NCI-H2107 treated with DMSO at 0.1 percent for 48 hours (cell line): ENCODE data around the gene THSD7A.
A peak's percentile ranks its signal among the peaks of the same experiment; 100 is the strongest.

Experiments
- DNase-seq: peaks from one replicate; lab custom pipeline; 2025; ENCODE audit not compliant: unreplicated experiment; lab: John Stamatoyannopoulos, UW

THSD7A gene

DNA sequence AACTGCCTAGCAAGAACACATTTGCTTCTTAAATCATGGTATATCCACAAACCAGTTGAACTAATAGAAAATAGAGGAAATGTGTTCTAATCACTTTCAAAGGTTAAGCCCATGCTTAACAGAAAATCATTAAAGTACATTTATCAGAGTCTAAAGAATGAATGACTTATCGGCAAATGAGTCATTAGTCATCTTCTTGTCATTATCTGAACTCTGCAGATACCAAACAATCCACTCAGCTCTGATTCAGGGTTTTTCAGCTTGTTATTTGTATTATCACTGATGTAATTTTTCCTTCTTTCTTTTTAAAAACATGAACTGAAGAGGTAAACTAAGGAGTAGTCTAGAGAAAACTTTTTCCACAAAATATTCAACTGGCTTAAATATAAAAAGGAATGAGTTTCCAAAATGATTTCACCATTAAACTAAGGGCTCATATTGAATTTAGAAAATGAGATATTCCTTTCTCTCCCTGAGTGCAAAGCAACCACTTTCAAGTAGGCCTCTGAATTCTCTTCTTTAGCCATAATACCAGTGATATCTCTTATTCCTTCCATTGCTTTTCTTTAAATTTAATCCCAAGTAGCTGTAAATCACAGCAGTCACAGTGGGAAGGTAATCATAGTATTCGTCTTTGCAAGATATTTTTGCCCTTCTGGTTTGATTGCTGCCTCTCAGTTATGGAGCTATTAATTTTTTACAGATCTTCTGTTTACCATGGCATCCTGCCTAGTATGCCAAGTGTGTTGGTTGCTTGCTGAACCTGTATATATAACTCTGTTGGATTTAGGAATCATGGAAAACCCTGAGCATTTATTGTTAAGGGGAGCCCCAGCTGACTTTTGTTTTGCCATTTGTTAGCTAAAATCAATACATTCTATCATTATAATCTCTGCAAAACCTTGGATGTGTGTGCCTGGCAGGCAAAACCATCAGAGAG, 125.1 kb downstream of the THSD7A start:
- DNase-seq: no peak

DNA sequence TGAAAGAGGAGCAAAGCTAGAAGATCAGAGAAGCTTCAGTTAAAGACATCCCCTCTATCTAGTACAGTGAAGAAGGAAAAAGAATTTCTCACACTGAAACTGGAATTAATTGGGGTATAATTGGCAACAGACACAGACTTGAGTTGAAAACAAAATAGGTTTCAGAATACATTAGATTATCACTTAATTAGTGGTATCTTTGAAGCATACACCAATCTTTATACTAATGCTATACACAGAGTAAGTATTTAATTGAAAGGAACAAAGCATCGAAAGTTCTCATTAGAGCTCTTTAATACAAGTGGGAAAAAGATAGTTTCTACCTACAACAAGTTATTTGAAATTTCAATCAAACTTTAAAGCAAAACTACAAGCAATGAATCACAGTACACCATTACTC, 128.2 kb downstream of the THSD7A start:
- DNase-seq: no peak

DNA sequence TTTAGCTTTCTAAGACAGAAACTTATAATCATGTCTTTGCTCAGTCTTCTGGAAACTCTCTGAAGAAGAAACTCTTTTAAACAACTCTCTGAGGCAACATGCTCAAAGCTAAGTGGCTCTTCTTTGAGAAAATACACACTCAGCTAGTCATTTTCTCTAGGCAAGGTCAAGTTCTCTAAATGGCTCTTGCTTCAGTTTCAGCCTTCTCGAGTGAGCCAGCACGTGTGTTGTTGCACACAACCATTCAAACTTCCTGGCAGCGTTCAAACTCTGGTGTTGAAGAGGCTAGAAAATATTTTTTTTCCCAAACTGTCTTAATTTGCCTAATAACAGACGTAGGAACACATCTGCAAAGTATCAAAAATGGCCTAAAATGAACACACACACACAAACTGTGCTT, 129.1 kb downstream of the THSD7A start:
- DNase-seq: no peak

DNA sequence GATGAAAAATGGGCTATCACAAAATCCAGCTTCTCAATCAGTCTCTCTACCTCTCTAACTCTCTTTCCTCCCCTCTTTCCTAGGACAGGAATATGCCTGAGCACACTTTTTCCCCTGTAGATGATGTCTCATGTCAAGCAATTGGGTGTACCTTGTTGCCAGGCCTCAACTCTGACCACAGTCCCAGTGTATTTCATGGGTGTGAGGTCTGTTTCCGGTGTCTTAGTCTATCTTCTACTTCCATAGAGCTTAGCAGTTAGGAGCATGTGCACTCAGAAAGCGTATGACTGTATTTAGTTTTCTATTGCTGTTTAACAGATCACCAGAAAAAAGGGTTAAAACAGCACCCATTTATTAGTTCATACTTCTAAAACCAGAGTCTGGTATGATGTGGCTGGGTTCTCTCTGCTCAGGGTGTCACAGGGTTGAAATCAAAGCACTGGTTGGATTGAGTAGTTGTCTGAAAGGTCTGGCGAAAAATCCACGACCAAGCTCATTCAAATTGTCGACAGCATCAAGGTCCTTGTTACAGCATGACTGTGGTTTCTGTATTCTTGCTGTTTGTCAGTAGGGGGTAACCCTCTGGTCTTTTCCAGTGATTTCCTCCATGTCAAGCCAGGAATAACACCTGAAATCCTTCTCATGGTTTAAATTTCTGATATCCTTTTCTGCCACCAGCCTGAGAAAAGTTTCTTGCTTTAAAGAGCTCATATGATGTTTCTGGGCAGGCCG, 130.0 kb downstream of the THSD7A start:
- DNase-seq: peak; percentile 36

DNA sequence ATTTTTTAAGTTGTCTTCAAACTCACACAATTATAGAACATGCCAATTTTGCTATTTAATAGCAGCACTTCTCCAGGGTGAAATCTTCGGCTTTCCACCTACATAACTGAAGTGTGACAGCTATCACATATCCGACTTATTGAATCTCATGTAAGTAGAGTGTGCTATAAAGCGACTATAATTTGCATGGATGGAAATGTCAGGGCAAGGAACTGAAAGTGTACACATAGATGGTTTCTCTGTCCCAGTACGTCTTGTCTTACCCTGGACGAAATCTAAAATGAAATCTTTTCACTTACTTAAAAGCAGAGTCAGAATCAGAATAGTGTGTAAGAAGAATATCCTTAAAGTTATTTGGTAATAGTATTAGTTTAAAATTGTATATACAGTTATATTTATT, 132.3 kb downstream of the THSD7A start:
- no peak for DNase-seq

DNA sequence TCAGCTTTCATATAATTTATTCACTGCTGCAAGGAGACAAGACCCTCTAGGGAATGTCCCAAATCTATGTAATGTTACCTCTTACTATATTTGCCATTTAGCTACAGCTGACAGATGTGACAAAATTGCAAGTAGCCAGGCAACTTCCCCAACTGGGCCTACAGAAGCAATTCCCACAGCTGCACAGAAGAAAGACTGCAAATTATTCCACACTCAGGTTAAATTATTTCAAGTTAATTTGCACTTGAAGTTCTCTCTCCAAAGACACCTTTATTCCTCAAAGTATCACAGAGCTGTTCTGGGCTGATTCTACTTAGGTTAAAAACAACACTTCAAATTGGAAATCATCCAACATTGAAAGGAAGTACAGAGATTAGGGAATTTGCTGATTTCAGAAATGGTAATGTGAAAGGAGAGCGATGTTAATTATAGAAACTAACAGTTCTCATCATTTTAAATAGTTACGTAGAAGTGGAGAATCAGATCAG, 133.6 kb downstream of the THSD7A start:
- no peak for DNase-seq

DNA sequence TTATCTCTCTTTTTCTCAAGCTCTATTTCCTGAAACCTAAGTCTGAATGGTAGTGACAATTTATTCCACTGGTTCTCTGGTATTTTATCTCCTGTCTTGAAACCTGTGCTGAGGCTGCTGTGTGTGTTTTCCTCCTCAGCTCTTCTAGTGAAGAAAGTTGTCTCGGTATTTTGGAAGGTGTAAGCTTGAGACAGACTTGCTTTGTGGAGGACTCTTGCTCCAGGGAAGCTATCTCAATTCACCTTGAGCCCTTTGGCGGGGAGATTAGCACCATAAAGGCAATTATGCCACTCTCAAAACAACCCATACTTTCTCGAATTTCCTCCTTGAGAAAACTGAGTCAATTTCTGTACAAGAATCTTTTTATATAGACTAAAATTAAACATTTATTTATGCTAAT, 141.6 kb downstream of the THSD7A start:
- DNase-seq: no peak

DNA sequence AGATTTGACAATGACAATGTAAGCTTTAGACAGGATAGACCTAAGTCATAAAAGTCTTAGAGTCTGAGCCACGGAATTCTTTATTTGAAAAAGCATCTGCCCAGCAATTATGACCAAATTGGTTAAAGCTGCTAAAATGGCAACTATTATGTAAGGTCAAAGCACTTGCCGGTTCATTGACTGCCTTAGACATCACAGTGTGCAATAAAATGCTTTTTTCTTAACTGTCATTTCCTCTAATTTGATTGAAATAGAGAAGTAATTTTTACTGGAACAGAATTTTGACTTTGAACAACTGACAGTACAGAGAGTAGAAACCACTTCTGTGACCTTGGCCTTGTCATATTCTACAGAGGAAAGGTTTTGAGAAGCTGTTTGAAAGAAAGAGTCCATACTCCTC, 142.9 kb downstream of the THSD7A start:
- DNase-seq: no peak

DNA sequence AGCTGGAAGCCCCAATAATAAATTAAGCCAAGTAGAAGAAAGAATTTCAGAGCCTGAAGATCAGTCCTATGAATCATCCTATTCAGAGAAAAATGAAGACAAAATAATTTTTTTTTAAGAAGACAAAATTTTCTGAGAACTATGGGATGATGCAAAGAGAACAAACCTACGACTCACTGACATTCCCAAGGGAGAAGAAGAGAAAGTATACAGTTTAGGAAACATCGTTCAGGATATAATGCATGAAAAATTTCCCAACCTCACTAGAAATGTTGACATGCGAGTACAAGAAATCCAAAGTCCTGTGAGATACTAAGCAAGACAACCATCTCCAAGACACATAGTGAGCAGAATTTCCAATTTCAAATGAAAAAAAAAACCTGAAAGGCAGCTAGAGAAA, 150.5 kb downstream of the THSD7A start:
- no peak for DNase-seq

DNA sequence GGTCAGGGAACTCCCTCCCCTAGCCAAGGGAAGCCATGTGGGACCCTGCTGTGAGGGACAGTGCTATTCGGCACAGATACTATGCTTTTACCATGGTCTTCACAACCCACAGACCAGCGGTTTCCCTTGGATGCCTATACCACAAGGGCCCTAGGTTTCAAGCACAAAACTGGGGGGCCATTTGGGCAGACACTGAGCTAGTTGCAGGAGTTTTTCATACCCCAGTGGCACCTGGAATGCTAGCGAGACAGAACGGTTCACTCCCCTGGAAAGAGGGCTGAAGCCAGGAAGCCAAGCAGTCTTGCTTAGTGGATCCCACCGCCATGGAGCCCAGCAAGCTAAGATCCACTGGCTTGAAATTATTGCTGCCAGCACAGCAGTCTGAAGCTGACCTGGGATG, 156.8 kb downstream of the THSD7A start:
- no peak for DNase-seq

DNA sequence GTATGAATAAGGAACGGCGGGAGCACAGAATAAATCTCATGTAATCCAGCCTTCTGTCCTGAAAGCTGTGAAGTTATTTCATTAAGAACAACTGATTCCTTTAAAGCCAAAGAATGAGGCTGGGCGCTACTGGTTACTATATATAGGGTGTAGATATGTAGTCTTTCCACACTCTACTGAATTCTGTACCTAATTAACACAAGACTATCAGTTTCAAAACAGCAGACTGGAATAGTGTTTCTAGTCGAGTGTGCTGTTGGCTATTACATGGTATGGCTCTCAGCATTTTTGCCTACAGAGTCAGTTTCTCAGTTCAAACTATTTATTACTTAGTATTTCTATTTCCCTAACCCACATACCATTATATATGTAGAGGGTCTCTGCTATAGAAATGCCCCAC, 163.3 kb downstream of the THSD7A start:
- DNase-seq: no peak

DNA sequence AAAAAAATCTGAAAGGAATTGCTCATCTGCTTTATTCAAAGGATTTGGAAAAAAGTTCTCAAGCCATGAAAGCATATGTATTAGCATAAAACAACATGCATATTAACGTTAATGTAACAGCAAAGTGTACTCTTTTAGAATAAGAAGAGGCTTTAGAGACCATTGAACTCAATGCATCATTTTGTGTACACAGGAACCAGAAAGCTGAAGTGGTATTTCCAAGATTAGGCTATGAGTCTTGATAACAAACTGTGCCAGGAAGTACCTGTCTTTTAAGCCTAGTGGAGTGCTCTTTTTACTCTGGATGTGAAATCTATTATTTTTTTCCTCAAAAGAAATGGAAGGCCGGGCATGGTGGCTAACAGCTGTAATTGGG, 164.2 kb downstream of the THSD7A start:
- no peak for DNase-seq

DNA sequence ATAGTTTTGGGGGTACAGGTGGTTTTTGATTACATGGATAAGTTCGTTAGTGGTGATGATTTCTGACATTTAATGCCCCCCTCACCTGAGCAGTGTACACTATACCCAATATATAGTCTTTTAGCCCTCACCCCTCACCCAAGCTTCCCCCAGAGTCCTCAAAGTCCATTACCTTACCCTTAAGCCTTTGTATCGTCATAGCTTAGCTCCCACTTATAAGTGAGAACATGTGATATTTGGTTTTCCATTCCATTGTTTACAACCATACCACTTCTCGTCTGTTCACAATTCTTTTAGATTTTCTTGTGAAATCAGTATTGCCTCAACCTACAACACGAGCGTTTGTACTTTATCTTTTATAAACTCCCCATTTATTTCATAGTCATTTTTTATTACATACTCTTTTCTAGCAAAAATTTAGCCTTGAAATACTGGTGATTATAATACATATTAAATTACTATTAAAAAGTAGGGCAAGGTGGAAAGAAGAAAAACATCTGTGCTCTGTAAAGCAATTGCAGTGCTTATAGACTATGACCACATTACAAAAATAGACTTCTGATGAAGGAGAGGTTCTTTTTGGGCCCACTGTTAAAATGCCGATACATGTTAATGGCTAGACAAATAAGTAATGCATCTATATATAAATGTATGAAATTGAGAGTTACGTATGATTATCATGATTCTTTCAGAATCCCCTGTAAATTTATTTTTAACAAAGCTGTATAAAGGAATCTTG, 164.8 kb downstream of the THSD7A start:
- DNase-seq: no peak

DNA sequence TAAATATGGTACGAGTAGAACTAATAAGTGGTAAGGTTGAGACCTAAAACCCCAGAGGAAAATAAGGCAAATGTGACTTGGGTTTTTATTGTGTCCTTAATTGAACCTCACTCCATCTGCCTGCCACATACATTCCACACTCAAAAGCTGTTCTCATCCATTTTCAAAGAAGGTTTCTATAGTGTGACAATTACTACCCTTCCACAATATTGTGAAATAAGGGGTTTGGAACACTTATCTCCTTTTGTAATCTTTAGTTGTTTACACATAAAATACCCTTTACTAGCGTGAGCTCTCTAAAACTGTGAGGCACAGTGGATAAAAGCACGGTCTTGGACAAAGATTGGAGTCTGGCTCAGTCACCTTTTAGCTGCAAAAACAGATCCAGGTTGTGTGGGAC, 166.6 kb downstream of the THSD7A start:
- peak; percentile 78 for DNase-seq

DNA sequence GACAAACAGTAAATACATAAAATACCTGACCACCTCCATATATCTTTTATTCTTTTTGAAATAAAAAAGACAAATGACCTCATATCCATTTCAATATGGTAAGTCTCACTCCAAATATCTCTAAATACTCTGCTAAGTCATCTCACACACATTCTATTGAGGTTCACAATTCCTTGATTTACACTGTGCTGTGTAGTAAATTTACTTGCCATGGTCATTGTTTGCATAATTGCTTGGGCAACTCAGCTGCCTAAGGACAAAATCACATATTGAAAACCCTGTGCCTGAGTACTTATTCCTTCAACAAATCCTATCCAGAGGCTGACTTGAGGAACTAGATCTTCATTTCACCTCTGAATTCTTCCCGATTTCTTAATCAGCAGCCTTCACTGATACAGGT, 176.4 kb downstream of the THSD7A start:
- DNase-seq: no peak

DNA sequence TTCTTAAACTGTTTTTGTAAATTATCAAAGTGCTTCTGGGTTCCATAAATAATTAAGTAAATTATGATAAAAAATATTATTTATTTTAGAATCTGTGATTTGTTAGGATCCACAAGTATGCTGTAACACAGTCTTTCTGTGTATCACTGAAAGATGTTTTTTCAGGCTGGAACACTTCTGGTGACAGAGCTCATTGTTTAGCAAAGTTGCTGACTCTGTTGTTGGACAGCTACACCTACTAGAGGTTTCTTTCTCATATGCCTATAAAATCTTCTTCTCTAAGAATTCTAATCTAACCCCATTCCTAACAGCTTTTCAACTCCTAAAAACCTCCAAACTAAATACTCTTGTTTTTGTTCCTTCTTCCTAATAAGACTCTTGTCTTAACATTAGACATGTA, 176.8 kb downstream of the THSD7A start:
- DNase-seq: no peak

DNA sequence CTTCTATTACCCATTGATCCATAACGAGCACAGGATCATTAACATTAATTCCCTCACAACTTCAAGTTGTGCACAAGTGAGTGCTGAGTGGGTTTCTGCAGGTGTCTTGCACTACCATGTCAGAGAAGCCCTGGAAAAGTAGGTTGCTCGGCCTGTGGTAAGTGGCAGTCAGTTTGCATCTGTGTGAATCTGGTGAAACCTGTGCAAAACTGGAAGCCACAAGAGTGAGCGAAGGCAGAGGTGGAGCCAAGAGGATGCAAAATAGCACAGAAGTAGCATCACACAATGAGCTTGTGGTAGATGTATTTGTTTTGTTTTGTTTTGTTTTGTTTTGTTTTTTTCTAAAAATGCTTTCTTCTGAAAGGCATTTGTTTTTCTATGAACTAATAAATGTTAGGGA, 181.5 kb downstream of the THSD7A start:
- no peak for DNase-seq

DNA sequence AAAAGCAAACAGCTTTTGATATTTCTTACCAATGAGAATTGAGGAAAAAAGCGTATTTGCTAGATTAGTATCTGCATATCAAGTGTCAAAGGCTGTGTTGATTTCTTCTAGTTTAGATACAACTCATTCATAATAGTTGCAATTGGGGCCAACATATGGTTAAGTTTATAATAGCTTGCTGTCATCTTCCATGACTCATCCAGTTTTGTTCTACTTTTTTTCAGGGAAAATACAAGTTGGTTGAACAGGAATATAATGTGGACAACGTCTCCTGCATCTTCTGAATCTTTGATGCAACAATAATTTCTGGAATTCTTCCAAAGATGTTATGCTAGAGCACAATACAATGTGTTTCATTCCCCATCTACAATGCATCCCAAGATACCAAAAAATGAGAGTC, 182.0 kb downstream of the THSD7A start:
- DNase-seq: no peak

DNA sequence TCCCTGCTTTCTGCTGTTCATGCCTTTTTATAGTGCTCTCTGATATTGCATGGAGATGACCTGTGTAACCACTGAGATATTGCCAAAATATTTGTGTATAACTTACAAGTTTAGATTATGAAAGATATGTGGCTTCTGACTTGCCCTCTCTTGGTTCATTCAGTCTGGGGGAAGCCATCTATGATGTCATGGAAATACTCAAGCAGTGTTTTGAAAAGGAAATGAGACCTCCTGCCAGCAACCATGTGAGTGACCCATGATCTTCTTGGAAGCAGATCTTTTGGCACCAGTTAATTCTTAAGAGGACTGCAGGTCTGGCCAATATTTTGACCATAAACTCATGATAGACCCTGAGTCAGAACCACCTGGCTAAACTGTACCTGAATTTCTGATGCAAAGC, 183.0 kb downstream of the THSD7A start:
- DNase-seq: no peak

DNA sequence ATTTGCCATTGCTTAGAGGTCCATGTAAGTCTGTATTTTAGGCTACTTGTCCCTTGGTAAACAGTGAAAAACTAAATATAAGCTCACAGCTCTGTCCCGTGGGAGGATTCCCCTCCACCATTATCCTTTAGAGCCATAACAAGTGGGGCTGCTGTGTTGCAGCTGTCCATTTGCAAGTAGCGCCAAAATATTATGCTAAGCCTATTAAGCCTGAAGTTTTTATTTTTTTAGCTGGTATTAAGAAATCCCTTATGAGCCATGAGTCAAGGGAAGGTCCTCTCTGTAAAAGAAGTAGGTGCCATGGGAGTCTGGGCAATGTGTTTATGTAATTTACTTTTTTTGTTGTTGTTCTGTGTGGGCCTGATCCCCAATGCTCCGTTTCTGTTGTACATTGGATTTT, 183.9 kb downstream of the THSD7A start:
- no peak for DNase-seq

DNA sequence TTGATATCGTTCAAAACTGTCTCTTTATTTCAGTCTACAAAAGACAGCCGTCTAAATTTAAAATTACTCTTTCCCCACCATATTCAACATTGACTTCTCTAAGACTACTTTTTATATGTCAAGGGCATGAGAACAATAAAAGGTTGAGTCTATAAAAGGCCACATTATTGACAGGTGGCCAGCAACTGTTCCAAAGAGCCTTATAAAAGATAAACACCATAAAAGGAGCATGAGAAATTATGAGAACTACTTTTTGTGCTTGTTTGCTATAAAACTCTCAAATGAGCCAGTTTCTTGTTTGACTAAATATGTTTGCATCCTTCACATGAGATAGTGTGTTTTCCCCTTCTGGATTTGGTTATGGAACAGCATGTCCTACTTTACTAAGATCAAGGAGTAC, 189.2 kb downstream of the THSD7A start:
- no peak for DNase-seq

DNA sequence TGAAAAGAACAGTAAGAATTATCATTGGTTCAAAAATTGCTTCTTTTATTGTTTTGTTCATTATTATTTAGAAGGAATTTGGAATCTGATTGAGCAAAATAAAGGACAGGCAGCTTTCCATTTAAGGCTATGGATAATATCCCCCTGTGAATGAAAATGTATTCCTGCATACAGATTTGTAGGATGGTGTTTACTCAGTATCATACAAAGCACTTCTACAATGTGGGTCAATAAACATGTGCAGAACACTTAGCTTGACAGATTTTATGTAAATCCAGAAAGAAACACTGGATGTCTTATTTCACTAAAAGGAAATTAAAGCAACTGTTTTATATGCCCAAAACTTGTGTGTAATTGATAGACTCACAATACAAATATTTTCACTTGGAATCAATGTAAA, 189.7 kb downstream of the THSD7A start:
- peak; percentile 13 for DNase-seq
